HL-60 (cell line): ENCODE data around the gene ZNF862.

Source experiments
- DNase-seq, 2 experiments: peaks; one replicate each; pipeline ENCODE4 v3.0.0-alpha.2; 2010 to 2020; ENCODE audit warnings: low read depth in 1 of 2, low spot score in 1 of 2
- H3K27ac ChIP-seq: fragments of 250-450 bp; sonication (Bioruptor Pico); replicated peaks from 2 replicates; pipeline ENCODE4 v1.5.1; 2020; ENCODE audit warnings: mild to moderate bottlenecking, moderate library complexity
- H3K27me3 ChIP-seq: fragments of 250-450 bp; sonication (Bioruptor Pico); 2 replicates; pipeline ENCODE4 v1.5.1; 2021; ENCODE audit warnings: mild to moderate bottlenecking, moderate library complexity; ENCODE audit not compliant: insufficient read depth, poor library complexity, severe bottlenecking
- H3K4me3 ChIP-seq: replicated peaks from 2 replicates; pipeline ENCODE4 v1.5.1; 2011; ENCODE audit warnings: mild to moderate bottlenecking, control low read depth, low read length; ENCODE audit not compliant: insufficient read depth
- GABPA ChIP-seq: IDR thresholded peaks from 2 replicates; pipeline ENCODE4 v1.6.1; 2012; ENCODE audit warnings: low read depth
- POLR2AphosphoS5 ChIP-seq: IDR thresholded peaks from 2 replicates; pipeline ENCODE4 v1.6.1; 2012; ENCODE audit warnings: low read depth
- SPI1 ChIP-seq: IDR thresholded peaks from 2 replicates; pipeline ENCODE4 v1.6.1; 2012; ENCODE audit warnings: low read depth, mild to moderate bottlenecking, borderline replicate concordance
- TF ChIP-seq, protein P1 (sequence below): IDR thresholded peaks from one replicate; pipeline ENCODE4 v1.5.1; 2011; ENCODE audit warnings: low read length, control low read depth, inconsistent platforms; ENCODE audit not compliant: insufficient read depth
- TF ChIP-seq, protein P2 (sequence below): IDR thresholded peaks from 2 replicates; pipeline ENCODE4 v1.6.1; 2012; ENCODE audit warnings: low read depth; ENCODE audit not compliant: insufficient replicate concordance

The ZNF862 gene

DNA sequence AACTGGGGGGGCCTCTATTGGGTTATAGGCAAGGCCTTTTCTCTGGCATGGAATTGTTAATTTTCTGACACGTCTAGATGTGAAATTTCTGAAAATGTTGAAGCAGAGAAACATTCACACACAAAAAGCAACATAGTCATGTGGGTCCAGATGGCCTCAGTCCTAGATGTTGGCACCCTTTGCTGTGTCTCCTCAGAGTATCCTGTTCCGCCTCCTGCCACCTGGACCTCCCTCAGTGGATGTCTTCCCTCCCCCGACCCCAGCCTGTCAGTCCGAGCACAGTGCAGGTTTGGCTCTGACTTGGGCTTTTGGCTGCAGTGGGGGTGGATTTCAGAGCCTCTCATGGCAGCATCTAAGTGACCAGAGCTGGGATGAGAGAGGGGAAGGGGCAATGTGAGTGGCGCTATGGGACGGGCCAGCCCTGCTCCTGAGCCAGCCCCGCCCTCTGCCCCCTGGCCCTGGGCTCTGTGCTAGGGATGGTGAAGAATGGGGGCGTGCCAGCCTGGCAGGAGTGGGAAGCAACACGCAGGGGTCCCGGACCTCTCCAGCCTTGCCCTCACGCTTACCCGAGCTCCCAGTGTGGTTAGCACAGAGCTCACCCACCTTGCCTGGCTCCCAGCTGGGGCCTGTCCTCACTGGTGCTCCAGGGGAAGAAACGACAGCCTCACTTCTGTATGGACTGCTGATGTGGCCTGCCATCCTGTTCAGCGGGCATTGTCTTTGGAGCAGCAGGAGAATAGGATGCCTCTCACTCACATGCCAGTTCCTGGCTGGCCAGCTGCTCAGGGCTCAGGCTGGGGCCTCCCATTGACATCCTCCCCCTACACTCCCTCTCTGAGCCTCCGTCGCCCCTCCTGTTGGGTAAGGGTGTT lies 41.8 kb downstream of the ZNF862 start:
- no peak for DNase-seq
- no peak overlapping the region for H3K4me3 ChIP-seq
- no peak overlapping the region for H3K27ac ChIP-seq
- TF ChIP-seq POLR2AphosphoS5 (no peak), SPI1 (no peak), GABPA (no peak)
- TF ChIP-seq, protein P1, sequence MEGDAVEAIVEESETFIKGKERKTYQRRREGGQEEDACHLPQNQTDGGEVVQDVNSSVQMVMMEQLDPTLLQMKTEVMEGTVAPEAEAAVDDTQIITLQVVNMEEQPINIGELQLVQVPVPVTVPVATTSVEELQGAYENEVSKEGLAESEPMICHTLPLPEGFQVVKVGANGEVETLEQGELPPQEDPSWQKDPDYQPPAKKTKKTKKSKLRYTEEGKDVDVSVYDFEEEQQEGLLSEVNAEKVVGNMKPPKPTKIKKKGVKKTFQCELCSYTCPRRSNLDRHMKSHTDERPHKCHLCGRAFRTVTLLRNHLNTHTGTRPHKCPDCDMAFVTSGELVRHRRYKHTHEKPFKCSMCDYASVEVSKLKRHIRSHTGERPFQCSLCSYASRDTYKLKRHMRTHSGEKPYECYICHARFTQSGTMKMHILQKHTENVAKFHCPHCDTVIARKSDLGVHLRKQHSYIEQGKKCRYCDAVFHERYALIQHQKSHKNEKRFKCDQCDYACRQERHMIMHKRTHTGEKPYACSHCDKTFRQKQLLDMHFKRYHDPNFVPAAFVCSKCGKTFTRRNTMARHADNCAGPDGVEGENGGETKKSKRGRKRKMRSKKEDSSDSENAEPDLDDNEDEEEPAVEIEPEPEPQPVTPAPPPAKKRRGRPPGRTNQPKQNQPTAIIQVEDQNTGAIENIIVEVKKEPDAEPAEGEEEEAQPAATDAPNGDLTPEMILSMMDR: no peak
- TF ChIP-seq, protein P2, sequence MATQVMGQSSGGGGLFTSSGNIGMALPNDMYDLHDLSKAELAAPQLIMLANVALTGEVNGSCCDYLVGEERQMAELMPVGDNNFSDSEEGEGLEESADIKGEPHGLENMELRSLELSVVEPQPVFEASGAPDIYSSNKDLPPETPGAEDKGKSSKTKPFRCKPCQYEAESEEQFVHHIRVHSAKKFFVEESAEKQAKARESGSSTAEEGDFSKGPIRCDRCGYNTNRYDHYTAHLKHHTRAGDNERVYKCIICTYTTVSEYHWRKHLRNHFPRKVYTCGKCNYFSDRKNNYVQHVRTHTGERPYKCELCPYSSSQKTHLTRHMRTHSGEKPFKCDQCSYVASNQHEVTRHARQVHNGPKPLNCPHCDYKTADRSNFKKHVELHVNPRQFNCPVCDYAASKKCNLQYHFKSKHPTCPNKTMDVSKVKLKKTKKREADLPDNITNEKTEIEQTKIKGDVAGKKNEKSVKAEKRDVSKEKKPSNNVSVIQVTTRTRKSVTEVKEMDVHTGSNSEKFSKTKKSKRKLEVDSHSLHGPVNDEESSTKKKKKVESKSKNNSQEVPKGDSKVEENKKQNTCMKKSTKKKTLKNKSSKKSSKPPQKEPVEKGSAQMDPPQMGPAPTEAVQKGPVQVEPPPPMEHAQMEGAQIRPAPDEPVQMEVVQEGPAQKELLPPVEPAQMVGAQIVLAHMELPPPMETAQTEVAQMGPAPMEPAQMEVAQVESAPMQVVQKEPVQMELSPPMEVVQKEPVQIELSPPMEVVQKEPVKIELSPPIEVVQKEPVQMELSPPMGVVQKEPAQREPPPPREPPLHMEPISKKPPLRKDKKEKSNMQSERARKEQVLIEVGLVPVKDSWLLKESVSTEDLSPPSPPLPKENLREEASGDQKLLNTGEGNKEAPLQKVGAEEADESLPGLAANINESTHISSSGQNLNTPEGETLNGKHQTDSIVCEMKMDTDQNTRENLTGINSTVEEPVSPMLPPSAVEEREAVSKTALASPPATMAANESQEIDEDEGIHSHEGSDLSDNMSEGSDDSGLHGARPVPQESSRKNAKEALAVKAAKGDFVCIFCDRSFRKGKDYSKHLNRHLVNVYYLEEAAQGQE: no peak
- H3K27me3 ChIP-seq: no peaks in the 10 kb centered on the region

DNA sequence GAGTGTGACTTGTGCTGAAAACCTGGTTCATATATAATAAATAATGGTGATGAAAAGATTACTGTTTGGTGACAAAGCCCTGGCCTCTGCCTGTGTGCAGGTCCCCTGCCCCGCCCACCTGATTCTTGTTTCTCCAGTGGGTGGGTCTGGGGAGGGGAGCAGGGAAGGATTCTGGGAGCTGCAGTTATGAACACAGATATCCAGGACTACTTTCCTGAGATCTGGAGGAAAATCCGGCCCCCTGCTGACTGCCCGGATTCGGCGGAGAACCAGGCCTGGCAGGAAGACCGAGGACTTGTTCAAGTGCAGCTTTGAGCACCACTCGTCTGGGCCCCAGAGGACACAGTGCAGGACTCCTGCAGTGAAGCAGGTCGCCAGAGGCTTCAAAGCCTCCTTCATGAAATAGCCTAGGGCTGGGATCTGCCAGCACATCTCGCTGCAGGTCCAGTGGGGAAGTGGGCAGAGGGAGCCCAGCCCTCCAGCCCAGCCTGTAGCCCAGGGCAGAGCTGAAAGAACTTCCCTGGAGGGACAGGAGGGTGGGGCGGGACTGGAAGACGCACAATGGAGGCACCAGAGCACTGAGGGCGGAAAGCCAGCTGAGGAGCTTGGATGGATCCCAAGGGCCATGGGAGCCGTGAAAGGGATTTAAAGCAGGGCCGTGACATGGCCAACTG lies 42.6 kb downstream of the ZNF862 start:
- Histone ChIP-seq H3K4me3 (no peak overlapping the region), H3K27me3 (no peaks in the 10 kb centered on the region), H3K27ac (no peak overlapping the region)
- TF ChIP-seq, protein P2: no peak
- no peak for TF ChIP-seq GABPA
- no peak for TF ChIP-seq SPI1
- TF ChIP-seq POLR2AphosphoS5: no peak
- DNase-seq: no peak

DNA sequence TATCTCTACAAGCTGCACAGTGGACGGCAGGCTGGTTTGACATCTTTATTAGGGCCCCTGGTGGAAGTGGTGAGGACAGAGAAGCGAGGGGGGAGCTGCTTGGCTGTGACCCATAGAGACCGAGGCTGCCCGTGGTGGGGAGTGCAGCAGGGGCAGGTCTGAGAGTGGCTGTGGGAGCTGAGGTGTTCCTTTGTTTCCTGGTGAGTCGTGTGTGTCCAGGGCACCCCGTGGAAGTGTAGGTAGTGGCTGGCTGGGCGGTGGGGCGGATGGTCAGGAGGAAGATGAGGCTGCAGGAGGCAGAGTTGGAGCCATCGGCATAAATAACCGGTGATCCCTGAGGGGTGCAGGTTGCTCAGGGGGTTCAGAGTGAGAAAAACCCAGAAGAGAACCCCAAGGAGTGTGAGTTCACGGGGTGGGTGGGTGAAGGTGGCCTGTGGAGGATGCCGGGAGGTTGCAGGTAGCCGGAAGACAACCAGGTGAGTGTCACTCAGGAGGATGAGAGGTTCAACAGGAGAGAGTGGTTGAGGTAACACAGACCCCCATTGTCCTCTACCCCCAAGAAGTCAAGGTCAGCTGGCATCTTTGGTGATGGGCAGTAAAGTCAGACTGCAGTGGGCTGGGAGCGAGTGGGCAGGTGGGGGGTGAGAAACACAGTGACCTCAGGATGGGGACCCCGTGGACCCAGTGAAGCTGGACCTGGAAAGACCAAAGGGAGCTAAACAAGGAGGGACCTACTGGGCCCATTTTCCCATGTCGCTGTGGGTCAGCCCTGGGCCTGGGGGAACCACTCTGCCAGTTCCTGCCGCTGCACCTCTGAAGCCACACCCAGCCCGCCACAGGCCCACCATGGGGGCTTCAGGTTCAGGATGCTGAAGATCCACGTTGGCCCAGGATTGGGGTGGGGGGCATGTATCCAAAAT lies 43.4 kb downstream of the ZNF862 start:
- no peak overlapping the region for H3K4me3 ChIP-seq
- no peak for TF ChIP-seq POLR2AphosphoS5
- TF ChIP-seq, protein P2: no peak
- TF ChIP-seq GABPA: no peak
- TF ChIP-seq, protein P1: no peak
- no peak for TF ChIP-seq SPI1

More for the DNA sequence above, 43.4 kb downstream of the ZNF862 start:
- Histone ChIP-seq H3K27me3 (no peaks in the 10 kb centered on the region), H3K27ac (no peak overlapping the region)
- DNase-seq: no peak
